ENCODE results near the gene VPS25.
"Not testable (repeated sequence)": the region's sequence is repeated elsewhere in the genome, so short reads cannot be mapped to it uniquely, and the experiment has no call there.

VPS25 gene

DNA sequence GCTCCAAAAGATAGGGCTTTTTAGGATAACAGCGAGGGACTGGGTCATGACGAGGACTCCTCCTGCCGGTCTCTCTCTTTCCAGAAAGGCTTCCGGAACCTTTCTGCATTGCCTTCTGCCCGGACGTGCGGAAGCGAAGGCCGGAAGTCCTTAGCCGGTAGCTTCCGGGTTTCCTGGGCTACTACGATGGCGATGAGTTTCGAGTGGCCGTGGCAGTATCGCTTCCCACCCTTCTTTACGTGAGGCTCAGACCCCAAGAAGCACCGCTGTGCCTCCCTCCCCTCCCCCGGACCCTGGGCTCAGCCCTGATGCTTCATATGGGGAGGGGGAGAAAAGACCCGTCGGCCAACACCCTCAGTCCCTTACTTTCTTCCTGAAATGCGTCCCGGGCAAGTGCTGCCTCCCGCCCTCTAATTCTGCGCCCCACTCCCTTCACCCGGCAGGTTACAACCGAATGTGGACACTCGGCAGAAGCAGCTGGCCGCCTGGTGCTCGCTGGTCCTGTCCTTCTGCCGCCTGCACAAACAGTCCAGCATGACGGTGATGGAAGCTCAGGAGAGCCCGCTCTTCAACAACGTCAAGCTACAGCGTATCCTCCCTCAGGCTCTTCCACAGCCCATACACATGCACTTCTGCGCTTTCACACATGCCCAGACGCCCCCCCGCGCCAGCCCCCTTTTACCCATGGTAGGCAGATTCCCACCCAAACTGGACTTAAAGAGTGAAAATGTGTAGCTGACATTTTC lies at the start of gene VPS25:
VPS25 (plus strand) TSS at position 160 of the 746 bp plus-strand sequence; CDS start at position 187, 27 bp downstream.
- peak; percentile 85 for DNase-seq (ENCODE audit: low read depth)

DNA sequence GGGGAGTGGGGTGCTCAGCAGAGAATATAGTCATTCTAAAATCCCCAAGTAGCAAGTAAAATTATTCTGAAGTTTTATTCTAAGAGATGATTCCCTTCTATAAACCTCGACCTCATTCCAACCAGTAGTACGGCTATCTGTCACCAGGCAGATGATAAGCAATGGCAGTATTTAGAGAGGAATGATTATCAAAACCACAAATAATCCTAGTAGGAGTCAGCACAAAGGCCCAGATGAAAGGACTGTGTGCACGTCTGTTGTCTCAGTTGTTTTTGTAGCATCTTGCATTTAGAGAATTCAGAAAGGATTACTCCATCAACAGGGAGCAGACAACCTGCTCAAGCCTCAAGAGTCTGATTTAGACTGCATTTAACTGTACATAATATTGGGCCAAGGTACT lies 49.6 kb upstream of the VPS25 start:
- DNase-seq (ENCODE audit: low read depth) = no peak

GRCh38 chr17:42725143-42725542 lies 48.1 kb upstream of the VPS25 start:
- no peak for DNase-seq (ENCODE audit: low read depth)

- DNase-seq (ENCODE audit: low read depth) = no peak
These were observed 32.5 kb upstream of the VPS25 start for GRCh38 chr17:42740699-42741098.

GRCh38 chr17:42742916-42743315 lies 30.3 kb upstream of the VPS25 start:
- DNase-seq (ENCODE audit: low read depth) = not testable (repeated sequence)

- no peak for DNase-seq (ENCODE audit: low read depth)
These were observed 29.5 kb upstream of the VPS25 start for GRCh38 chr17:42743595-42744282.

DNA sequence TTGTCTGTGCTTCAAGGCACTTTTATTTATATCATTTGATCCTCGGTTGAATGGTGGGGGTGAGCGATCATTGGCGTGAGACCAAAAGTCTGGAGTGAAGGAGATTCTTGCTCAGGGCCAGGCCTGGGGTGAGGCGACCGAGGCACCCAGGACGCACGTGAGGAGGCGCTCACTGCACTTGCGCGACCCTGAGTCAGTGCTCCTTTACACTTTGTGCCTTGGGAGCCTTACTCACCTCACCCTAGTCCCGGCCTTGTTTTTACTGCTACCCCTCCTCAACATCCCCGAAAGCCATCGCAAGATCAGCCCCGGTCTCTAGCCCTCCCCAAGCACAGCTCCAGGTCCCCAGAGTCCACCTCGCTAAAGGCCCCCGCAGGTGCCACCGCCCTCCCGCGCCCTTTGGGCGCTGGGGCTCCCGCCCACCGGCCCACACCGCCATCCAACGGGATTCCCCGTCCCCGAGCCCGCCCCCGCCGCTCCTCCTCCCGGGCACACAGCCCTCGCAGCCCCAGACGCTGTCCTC lies 28.9 kb upstream of the VPS25 start:
- DNase-seq (ENCODE audit: low read depth) = peak; percentile 44

- peak; percentile 85 for DNase-seq (ENCODE audit: low read depth)
These were observed 28.2 kb upstream of the VPS25 start, which contains the start of gene EZH1 for GRCh38 chr17:42744806-42745617. Gene EZH1 (minus strand): TSS chr17:42745040. CDS start chr17:42728941, 16,099 bp downstream.

- DNase-seq (ENCODE audit: low read depth) = peak; percentile 36
These were observed 24.9 kb upstream of the VPS25 start for GRCh38 chr17:42748202-42748907.

GRCh38 chr17:42748908-42749798 lies 24.1 kb upstream of the VPS25 start:
- DNase-seq (ENCODE audit: low read depth) = peak; percentile 84

- DNase-seq (ENCODE audit: low read depth) = no peak
These were observed 22.4 kb upstream of the VPS25 start for GRCh38 chr17:42750739-42751344.

DNA sequence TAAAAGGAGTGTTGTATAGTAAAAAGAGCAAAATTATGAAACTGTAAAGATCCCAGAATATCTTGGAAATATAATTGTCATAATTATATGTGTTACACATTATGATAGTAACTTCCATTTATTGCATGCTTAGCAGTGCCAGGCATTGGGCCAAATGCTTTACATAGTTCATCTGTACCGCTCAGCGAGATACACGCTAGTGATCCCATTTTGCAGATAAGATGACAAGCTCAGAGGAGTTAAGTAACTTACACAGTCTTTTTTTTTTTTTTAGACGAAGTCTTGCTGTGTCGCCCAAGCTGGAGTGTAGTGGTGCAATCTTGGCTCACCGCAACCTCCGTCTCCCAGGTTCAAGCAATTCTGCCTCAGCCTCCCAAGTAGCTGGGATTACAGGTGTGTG lies 21.6 kb upstream of the VPS25 start:
- no peak for DNase-seq (ENCODE audit: low read depth)

GRCh38 chr17:42754782-42755181 lies 18.5 kb upstream of the VPS25 start:
- DNase-seq (ENCODE audit: low read depth) = peak; percentile 66

DNA sequence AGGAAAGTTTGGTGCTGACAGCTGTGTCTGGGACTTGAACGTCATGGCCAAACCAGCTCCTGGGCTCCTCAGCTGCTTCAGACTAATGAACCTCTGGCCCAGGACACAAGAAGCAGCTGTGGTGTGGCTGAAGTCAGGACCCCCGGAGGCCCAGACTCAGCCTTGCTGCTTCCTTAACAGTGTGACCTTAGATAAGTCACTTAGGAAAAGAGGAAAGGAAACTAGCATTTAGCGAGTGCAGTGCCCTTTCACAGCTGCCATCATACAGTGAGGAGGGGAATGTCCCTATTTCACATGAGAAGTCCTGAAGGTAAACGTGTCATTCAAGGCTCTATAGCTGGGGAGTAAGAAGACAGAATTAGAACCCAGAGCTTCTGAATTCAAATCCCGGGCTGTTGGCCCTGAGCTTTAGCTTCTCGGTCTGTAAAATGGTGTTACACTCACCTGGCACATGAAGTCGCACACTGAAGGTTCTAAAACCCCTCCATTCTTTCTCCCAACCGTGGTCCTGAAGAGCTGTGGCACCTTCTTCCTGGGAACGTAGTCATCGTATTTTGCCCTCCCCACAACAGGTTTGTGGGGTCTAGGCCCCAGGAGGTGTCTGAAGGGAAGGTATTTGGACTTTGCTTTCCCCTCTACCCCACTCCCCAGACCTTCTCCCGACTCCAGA lies 13.1 kb upstream of the VPS25 start:
- DNase-seq (ENCODE audit: low read depth) = no peak

DNA sequence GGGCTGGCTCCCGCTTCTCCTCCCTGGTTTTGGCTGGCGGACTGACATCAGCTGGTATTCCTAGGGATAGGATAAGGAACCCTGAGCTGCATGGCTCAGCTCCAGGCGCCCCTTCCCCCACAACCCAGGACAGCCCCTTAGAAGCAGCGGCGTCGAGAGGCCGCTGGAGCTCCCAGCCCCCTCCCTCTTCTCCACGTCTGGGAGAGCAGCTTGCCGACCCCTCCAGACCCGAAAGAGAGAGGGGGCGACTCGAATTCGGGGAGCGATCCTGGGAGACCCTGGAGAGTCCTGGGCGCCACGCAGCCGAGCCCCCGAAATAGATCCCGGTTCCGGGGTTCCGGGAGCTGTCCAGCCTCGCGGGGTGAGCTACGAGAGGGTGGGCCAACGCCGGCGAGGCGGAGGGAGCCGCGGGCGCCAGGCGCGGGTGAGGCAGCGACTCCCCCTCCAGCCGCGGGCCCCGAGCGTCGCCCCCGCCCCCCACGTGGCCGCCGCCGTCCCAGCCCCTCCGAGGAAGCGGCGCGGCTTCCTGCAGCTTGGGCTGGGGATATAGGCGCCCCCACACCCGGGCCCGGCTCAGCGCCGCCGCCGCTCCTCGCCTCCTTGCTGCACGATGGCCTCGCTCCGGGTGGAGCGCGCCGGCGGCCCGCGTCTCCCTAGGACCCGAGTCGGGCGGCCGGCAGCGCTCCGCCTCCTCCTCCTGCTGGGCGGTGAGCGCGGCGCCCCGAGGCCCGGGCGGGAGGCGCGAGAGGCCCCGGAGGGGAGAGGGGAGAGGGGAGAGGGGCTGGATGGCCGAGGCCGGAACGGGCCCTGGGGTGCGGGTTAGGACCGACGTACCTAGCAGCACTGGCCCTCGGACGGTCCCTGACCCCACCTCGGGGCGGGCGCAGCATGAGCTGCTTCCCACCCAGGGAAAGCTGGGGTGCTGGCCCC lies 12.3 kb upstream of the VPS25 start, which contains the start of gene RAMP2:
RAMP2 (plus strand) TSS at position 576 of the 930 bp plus-strand sequence; CDS start at position 611, 35 bp downstream.
- DNase-seq (ENCODE audit: low read depth) = no peak

GRCh38 chr17:42761638-42762037 lies 11.6 kb upstream of the VPS25 start:
- DNase-seq (ENCODE audit: low read depth) = no peak

DNA sequence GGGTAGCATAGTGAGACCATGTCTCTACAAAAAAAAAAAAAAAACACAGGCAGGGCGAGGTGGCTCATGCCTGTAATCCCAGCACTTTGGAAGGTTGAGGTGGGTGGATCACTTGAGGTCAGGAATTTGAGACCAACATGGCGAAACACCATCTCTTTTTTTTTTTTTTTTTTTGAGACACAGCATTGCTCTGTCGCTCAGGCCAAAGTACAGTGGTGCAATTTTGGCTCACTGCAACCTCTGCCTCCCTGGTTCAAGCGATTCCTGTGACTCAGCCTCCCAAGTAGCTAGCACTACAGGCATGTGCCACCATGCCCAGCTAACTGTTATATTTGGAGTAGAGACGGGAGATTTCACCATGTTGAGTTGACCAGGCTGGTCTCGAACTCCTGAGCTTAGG lies 7.1 kb upstream of the VPS25 start:
- DNase-seq (ENCODE audit: low read depth) = peak; percentile 21

- no peak for DNase-seq (ENCODE audit: low read depth)
These were observed 5.7 kb upstream of the VPS25 start for GRCh38 chr17:42767512-42767911.

All from fibroblast of gingiva (primary cell).